Skin of body (tissue), 2 donors: ENCODE results near the gene ST3GAL5. TPM values are rescaled to one million over a fixed set of nuclear protein-coding genes. Genes with fewer than 3 reads are reported as not detected.
"Not testable (repeated sequence)": the region's sequence is repeated elsewhere in the genome, so short reads cannot be mapped to it uniquely, and the experiment has no call there.

Source experiments
- DNase-seq: peaks from one replicate; lab custom pipeline; 2025; lab: John Stamatoyannopoulos, UW
- total RNA-seq: library from RNA; depleted of rRNA; stranded (reverse); fragments of >200 nt; gene quantifications from one replicate; pipeline ENCODE4 v1.2.3, GENCODE V29; 2014

Gene ST3GAL5
- total RNA-seq, 1 donor from 2014 or later = 23.3 TPM

GRCh38 chr2:85839461-85839860 lies 49.3 kb downstream of the ST3GAL5 start:
- DNase-seq = no peak

DNA sequence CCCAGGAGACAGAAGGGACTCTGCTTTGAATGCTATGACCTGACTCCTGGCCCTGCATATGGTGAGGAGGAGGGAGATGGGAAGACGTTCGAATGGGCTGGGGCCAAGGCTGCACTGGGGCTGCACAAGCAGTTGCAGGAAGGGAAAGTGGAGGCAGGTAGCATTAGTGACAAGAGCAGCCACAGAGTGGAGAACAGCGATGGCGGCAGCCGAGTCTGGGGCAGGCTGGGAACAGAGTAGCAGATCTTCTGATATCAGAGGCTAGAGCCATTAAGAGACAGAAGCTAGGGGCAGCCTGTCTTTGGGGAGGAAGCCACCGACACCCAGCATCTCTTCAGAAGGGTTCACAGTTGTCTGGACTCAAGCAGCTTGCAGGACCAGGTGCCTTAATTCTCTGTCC lies 50.1 kb downstream of the ST3GAL5 start:
- no peak for DNase-seq

DNA sequence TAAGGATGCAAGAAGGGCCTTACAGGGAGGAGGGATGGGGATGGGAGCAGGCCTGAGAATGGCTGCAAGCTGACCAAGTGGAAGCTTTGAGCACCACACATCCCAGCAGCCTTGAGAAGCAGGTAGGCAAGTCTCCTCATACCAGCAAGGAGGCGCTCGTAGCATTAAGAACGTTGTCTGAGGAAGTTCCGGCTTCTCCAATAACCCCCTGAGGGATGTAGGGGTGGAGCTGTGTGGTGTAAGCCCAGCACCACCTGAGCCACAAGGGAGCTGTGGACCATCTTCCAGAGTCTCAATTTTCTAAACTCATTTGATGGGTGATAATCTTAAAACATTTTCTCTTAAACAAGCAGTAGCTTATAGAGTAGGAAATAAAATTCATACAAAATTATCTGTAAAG lies 50.6 kb downstream of the ST3GAL5 start:
- DNase-seq = no peak

DNA sequence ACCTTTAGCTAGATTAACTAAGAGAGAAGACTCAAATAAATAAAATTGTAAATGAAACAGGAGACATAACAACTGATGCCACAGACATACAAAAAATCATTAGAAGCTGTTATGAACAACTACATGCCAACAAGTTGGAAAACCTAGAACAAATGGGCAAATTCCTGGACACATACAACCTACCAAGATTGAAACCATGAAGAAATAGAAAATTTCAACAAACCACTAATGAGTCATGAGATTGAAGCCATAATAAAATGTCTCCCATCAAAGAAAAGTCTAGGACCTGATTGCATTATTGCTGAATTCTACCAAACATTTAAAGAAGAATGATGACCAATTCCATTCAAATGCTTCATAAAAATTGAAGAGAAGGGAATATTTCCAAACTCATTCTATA lies 54.3 kb downstream of the ST3GAL5 start:
- DNase-seq = no peak

DNA sequence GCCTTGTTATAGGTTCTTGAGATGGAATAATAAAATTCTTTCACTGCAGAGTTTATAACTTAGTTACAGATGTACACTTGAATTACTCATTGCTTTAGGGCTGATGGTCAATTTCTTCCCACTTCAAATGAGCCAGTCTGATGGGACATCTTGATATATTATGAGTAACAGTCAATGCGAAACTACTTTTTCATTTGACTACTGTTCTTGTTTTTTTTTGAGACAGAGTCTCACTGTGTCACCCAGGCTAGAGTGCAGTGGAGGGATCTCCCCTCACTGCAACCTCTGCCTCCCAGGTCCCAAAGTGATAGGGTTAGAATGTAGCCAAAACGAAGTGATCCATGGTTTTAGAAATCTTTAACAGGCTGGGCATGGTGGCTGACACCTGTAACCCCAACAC lies 57.1 kb downstream of the ST3GAL5 start:
- DNase-seq = no peak

GRCh38 chr2:85830645-85831044 lies 58.1 kb downstream of the ST3GAL5 start:
- DNase-seq = no peak

- not testable (repeated sequence) for DNase-seq
Observed at GRCh38 chr2:85829394-85829793, 59.4 kb downstream of the ST3GAL5 start.

DNA sequence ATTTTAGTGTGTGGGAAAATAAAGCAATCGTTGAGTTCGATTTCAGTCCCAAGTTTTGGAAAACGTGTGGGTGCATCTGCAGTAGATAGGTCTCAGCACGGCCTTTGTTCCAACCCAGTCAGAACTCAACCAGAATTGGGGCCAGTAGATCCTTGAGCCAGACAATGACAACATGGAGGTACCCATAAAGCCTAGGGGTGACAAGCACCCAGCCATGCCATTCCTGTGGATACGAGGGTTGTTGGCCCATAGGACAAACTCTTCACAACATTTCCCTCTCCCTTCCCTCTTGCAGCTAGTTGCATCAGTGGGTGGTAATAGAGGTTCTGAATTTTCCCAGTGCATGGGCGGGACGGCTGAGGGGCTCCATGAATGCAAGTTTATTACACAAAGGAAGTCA lies 60.1 kb downstream of the ST3GAL5 start:
- DNase-seq = no peak

DNA sequence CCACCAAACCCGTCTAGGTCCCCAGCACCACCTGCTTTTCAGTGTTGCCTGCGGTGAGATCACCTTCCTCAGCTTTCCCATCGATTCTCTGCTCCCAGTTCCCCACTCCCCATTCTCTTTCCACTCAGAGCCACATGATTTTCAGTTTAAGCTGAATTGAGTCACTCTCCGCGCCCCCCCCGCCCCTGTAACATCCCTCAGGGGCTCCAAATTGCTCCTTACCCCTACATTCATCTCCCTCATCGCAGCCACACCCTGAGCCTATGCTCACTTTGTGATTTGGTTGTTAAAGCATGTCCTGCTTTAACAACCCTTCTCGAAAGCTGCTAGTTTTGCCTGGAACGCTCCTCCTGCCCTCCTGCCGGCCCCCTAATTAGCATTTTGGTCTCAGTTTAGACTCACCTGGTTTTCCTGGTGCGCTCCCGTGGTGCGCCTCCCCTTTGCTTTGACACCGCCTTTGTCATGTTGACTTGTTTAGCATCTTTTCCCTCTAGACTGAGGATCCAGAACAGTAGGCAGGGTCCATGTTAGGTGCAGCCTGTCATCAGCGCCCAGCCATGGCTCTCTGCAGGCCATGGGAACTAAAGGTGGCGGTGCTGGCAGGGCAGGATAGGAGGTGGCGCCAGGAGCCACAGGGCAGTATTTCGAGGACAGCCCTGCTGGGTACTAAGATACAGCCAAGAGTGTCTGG lies 60.8 kb downstream of the ST3GAL5 start:
- DNase-seq = no peak

GRCh38 chr2:85826990-85827878 lies 61.6 kb downstream of the ST3GAL5 start:
- peak; percentile 7 for DNase-seq

DNA sequence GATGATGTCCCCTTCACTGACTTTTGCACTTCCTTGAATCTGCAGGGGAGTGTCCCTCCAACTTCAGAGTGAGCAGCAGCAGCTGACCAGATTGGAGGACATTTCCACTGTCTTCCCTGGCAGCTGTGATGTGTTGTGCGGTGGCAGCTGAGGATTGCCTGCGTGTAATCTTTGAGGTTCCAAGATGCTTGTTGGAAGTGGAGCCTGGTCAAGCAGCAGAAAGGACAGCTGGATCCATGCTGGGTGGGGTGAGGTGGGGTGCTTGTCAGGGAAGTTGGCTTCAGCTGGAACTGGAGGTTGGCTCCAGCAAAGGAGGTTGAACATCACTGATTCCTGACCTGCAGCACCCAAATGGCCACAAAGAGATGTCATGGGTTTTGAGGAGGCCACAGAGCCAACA lies 64.8 kb downstream of the ST3GAL5 start:
- DNase-seq = no peak

DNA sequence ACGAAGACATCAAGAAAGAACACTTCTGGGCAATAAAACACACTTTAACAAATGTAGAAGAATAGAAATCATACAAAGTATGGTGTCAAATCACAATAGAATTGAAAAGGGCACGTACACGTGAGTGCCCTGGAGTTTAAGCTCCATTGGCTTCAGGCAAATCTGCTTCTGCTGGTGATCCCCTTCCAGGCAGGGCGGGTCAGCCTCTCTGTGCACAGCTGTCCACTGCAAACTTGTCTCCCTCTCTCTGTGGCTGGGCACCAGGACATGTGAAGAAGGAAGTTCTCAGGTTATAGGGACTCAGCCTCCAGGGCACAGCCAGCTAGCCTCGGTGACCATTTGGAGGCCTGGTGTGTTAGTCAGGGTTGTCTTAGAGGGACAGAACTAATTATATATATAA lies 66.0 kb downstream of the ST3GAL5 start:
- DNase-seq = no peak

DNA sequence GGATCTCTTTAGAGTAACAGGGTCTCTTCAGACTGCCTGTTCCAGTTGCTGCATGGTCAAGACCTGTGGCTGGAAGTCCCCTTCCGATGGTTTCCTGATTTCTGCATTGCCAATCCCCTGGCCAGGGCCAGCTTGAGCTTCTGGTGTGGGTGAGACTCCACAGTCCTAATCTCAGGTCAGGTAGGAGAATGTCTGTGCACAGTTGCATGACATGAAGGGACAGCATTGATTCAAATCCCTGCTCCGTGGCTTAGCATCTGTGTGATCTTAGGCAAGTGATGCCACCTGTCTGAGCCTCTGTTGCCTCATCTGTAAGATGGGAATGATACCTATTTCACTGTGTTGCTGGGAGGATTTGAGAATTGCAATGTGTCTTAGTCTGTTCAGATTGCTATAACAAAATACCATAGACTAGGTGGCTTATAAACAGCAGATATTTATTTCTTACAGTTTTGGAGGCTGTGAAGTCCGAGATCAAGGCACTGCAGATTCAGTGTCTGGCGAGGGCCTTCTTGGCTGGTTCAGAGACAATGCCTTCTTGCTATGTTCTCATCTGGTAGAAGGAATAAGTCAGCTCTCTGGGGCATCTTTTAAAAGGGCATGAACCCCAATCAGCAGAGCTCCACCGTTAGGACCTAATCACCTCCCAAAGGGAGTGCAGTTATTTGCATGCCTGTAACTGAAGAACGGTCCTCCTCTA lies 68.8 kb downstream of the ST3GAL5 start:
- no peak for DNase-seq

DNA sequence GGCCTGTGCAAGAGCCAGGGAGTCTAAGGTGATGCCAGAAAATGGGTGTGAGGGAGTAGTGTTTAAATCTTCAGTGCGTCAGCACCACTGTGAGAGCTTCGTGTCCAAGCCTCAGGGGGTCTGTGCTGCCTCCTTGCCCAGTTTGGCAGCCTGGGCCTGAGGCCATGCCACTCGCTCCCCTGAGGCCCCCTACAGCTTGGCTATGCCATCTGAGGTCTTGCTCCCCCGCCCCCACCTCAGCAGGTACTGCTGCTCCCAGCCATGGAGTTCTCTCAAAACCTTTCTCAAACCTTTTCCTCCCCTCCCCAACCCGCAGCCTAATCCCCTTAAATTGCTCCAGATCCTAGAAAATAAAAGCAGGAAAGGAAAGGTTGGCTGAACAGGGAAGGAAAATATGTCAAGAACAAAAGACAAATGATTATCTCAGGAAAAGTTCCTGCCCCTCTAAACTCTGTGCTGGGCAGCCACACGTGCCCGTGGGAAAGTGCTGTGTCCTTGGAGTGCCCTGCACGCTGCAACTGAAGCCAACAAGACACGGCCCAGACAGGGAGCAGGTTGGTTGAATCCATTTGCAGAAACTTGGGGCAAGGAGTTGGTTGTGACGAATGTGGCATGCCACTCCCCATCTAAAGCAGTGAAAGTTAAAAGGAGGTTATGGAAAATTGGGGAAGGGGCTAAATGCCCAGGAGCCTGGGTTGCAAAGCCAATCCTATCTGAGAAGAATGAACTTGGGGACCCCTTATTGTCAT lies 73.8 kb downstream of the ST3GAL5 start:
- DNase-seq = no peak

DNA sequence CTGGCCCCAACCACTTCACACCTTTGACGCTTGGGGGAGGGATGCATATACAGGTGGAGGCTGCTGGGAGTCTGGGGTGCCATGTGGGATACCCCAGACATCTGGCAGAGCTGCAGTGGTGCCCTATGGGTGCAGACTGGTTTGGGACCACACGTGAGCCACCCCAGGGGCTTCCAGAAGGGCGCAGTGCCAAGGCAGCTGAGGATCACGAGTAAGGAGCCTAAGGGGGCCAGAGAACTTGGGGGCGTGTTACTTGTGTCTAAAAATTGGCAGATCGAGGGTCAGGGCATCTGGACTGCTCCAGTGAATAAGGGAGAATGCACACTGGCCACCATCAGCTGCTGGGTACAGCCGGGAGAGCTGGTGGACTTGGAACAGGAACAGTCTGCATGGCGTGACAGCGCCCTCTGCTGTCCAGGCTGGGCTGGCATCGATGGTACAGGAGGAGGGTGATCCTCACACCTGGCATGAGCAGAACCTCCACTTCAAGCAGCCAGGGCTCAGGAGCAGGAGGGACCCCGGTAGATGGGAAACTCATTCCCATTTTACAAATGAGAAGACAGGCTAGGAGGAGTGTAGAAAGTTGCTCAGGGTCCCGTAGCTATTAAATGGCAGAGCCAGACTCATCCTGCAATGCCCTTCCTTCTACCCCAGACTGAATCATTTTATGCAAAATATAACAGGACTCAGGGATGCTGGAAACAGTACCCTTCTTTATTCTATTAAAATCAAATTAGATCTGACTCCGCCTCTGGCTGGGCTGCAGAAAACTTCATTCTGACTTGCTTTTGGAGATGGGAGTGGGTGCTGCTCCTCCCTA lies 74.6 kb downstream of the ST3GAL5 start:
- DNase-seq = peak; percentile 73

GRCh38 chr2:85813211-85813981 lies 75.4 kb downstream of the ST3GAL5 start:
- DNase-seq = no peak

GRCh38 chr2:85812094-85812735 lies 76.6 kb downstream of the ST3GAL5 start:
- DNase-seq = no peak

GRCh38 chr2:85811180-85812093 lies 77.4 kb downstream of the ST3GAL5 start:
- DNase-seq = peak; percentile 49
